ENCODE data around the gene WWC1.
A peak's percentile ranks its signal among the peaks of the same experiment; 100 is the strongest.

Gene WWC1

GRCh38 chr5:168270476-168270875, 21.0 kb upstream of the WWC1 start:
- DNase-seq (ENCODE audit: low read depth) = peak; percentile 54
- no peak overlapping the region for H3K4me3 ChIP-seq (ENCODE audit: low read depth, low read length)
- no peak for TF ChIP-seq CTCF (conservative IDR thresholded peaks at IDR 0.05; ENCODE audit: low read depth, low read length)

GRCh38 chr5:168273056-168273980, 18.1 kb upstream of the WWC1 start:
- no peak for TF ChIP-seq CTCF (conservative IDR thresholded peaks at IDR 0.05; ENCODE audit: low read depth, low read length)
- H3K4me3 ChIP-seq (ENCODE audit: low read depth, low read length) = no peak overlapping the region
- DNase-seq (ENCODE audit: low read depth) = no peak

- H3K4me3 ChIP-seq (ENCODE audit: low read depth, low read length) = no peak overlapping the region
- TF ChIP-seq CTCF (conservative IDR thresholded peaks at IDR 0.05; ENCODE audit: low read depth, low read length) = no peak
- no peak for DNase-seq (ENCODE audit: low read depth)
These were observed 17.0 kb upstream of the WWC1 start for GRCh38 chr5:168274406-168274805.

GRCh38 chr5:168275940-168276339, 15.5 kb upstream of the WWC1 start:
- no peak for TF ChIP-seq CTCF (conservative IDR thresholded peaks at IDR 0.05; ENCODE audit: low read depth, low read length)
- no peak for DNase-seq (ENCODE audit: low read depth)
- H3K4me3 ChIP-seq (ENCODE audit: low read depth, low read length) = no peak overlapping the region

- DNase-seq (ENCODE audit: low read depth) = peak; percentile 87
- TF ChIP-seq CTCF (conservative IDR thresholded peaks at IDR 0.05; ENCODE audit: low read depth, low read length) = no peak
- H3K4me3 ChIP-seq (ENCODE audit: low read depth, low read length) = no peak overlapping the region
These were observed 9.3 kb upstream of the WWC1 start for GRCh38 chr5:168282120-168282519.

GRCh38 chr5:168284809-168285208, 6.6 kb upstream of the WWC1 start:
- no peak for TF ChIP-seq CTCF (conservative IDR thresholded peaks at IDR 0.05; ENCODE audit: low read depth, low read length)
- H3K4me3 ChIP-seq (ENCODE audit: low read depth, low read length) = no peak overlapping the region
- no peak for DNase-seq (ENCODE audit: low read depth)

GRCh38 chr5:168285696-168286095, 5.7 kb upstream of the WWC1 start:
- H3K4me3 ChIP-seq (ENCODE audit: low read depth, low read length) = no peak overlapping the region
- TF ChIP-seq CTCF (conservative IDR thresholded peaks at IDR 0.05; ENCODE audit: low read depth, low read length) = no peak
- DNase-seq (ENCODE audit: low read depth) = no peak
